ENCODE results near the gene NFYC.

NFYC gene

DNA sequence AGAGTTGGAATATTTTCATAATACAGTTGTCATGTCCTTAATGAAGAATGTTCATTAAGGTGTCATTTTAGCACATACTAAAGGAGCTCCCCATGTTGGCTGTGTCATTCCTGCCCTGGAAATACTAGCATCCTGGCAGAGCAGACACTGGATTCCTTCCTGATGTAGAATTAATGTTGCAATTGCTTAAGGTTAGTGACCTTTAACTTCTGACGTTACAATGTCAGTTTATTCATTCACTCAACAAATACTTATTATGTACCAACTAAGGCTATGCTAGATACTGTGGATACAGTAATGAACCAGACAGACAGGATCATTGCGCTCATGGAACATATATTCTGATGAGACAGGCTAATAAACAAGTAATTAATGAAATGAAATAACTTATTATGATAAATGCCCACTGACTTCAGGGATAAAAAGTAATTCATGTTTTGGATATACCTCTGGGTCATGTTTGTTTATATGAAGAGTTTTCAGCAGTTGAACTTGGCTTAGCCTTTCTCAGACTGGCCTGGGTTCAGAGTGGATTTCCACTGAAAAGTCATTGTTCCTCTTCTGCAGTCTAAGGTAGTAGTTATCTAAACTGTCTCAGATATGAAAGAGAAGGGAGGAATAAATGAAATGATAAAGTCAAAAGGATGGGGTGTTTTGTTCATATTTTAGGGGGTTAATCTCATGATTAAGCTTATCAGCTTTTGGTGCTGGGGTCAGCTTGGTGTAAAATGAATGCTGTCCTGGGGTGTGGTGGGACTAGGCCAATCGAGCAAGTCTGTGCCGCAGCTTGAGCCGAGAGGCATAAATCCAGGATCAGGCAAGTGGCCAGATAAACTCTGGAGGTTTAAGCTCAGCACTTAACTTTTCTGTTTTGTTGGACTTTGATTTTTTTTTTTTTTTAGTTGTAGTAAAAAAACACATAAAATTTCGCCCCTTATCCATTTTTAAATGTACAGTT, 48.8 kb downstream of the NFYC start:
- no peak for DNase-seq

DNA sequence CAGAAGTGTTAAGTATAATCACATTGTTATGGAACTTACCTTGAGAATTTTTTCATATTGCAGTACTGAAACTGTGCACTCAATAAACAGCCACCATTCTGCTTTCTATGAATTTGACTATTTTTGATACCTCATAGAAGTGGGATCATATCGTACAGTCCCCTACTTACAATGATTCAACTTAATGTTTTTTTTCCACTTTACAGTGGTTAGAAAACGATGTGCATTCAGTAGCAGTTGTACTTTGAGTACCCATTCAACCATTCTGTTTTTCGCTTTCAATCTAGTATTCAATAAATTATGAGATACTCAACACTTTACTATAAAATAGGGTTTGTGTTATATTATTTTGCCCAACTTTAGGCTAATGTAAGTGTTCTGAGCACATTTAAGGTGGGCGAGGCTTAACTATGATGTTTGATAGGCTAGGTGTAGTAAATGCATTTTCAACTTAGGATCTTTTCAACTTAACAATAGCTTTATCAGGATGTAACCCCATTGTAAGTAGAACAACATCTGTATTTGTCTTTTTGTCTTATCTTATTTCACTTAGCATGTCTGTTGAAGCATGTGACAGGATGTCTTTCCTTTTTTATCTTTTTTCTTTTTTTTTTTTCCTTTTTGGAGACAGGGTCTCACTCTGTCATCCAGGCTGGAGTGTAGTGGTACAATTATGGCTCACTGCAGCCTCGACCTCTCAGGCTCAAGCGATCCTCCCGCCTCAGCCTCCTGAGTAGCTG, 49.7 kb downstream of the NFYC start:
- DNase-seq: no peak

DNA sequence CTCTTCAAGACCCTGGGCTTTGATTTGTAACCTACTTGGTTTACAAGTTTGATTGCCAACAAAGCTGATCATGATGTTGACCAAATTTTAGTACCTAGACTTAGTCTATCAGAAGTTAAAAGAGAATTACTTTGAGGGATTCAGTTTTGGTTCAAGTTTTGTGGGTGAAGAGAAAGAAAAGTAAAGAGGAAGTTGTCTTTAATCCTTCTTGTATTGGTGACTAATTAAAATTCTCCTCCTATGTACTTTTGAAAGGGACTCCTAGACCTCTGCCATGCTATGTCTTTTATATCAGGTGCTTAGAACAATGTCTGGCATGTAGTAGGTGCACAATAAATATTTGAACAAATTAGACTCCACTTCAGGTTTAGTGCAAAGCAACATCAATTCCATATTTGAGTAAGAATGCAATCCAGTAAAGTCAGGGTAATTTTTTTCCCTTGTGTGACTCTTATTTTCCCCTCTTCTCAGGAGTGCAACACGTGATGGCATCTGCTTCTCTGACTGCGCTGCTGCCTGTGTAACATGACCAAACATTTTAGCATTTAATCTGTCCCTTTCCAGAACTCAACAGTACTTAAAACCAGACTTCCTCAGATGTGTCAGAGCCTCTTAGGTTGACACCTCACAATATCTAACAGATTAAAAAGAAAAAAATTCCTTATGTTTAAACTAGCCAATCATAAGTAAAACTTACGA, 51.0 kb downstream of the NFYC start:
- DNase-seq: no peak

DNA sequence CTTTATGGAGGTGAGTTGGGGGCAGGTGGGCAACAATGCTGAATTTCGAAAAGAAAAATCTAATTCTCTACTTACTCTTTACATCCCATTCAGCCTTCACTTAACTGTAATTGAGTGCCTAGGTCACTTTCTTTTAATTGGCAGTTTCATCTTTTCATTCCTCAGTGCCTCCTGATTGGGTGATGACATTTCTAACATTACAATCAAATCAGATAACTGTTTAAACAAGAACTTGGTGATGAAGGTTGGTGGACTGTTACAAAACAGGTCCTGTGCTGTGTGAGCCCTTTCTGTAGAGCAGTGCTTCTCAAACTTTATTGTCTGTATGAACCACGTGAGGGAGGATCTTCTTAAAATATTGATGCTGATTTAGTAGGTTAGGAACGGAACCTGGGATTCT, 51.9 kb downstream of the NFYC start:
- no peak for DNase-seq

DNA sequence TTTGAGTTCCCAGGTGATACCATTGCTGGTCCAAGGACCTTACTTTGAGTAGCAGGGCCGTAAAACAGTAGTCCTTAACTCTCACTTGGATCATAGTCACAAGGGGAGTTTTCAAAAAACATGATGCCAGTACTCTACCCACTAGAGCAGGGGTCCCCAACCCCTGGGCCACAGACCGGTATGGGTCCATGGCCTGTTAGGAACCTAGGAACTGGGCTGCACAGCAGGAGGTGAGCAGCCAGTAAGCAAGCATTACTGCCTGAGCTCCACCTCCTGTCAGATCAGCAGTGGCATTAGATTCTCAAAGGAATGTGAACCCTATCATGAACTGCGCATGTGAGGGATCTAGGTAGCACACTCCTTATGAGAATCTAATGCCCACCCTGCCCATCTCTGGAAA, 52.4 kb downstream of the NFYC start:
- DNase-seq: no peak

DNA sequence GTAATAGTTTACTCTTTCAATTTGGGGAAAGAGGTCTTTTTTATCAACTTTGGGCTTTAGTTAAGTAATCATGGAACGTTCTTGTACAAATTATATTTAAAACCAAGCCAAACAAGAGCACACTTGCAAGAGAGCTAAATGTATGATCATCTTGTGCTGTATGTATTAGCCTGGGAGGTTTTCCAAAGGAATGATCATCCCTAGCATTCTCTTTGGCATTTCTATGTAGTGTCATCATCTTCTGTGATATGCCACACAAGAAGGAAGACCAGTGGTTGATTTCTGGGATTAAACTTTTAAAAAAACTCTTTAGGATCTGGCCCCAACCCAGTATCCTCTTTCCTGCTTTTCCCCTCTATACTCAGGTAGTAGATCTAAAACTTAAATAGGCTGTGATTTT, 53.7 kb downstream of the NFYC start:
- DNase-seq: no peak

DNA sequence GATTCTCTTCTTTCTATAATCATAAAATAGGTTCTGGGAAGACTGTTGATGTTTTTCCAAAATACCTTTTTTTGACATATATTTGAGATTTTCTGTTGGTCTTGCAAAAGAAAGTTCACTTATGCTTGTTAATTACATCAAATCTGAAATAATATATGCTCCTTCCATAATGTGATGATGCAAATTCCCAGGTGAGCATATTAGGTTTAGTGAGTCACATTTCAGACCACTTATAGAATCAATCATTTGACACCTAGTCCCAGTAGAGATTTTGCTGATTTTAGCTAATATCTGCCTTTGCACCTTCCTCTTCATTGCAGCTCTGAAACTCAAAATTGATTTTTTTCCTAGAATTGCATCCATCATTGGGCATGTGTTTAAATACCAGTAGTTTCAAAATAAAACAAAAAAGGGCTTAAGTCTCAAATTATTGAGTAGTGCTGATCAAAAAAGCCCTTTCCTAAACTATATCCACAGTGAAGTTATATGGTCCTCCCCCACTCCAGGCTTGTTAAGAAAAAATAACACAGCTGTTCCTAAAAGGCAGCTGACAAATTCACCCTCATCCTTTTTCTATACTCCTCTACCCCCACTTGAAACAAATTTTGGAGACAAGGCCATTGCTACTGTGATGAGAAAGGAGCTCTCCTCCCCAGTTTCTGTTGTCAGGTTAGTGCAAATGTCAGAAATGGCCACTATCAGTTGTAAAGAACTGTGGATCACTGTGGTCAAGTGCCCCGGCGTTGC, 55.0 kb downstream of the NFYC start:
- no peak for DNase-seq

DNA sequence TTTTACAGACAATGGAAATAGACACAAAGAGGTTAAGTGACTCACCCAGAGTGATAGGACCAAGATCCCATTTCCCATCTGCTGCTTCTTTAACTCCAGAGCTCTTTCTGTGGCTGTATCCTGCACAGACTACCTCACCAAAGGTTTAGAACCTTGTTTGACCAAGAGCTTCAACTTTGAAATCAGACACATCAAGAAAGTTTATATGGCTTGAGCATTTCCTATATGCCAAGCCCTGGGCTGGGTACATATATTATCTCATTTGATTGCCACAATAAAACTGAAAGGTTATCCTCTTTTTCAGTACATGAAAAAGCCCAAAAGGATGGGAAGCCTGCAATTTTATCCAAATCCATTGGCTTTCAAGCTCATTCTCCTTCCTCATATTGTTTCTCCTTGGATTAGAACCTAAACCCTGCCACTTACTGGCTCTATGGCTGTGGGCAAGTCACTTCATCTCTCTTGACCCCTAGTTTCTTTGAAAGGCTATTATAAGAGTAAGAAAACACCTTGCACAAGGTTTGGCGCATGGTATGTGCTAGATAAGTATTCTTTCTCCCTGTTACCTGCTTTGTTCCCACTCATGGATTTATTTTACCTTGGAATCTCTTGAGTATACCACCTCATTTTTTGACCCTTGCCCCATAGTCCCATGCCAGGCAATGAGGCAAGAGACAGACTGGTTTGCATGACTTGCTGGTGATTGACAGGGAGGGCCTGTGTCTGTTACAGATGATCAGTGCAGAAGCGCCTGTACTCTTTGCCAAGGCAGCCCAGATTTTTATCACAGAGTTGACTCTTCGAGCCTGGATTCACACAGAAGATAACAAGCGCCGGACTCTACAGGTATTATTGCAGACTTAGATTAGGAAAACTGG, 57.6 kb downstream of the NFYC start:
- no peak for DNase-seq

DNA sequence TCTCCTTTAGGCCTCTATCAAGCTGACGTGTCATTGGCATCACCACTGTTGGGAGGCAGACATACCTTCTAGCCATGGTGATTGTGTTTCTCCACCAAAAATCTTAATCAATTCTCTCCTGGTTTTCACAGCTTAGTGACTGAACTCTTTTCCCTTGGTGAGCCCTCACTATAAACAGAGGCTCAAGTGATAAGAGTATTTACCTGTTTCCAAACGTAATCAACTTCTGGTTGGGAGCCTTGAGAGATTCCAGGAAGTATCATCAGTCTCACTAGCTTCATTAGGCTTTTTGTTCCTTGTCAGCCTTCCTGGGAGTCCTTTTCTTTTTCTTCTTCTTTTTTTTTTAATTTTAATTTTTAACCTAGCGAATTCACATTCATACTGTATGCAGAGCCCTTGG, 58.3 kb downstream of the NFYC start:
- no peak for DNase-seq

DNA sequence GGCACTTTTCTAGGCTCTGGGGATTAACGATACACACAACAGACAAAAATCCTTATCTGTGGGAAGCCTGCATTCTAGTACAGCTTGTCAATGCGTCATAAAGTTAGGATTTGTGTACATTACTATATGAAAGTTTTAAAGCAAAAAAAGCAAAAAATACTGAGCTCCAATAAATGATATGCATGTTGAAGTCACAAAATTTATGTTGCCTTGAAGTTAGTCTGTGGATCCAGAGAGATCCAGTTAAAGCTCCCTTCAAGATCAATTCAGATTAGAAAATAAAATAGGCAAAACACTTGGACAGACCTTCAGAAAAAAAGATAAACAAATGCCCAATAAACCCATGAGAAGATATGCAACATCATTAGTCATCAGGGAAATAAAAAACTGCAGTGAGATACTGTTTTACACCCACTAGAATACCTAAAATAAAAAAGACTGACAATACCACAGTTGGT, 59.0 kb downstream of the NFYC start:
- no peak for DNase-seq

DNA sequence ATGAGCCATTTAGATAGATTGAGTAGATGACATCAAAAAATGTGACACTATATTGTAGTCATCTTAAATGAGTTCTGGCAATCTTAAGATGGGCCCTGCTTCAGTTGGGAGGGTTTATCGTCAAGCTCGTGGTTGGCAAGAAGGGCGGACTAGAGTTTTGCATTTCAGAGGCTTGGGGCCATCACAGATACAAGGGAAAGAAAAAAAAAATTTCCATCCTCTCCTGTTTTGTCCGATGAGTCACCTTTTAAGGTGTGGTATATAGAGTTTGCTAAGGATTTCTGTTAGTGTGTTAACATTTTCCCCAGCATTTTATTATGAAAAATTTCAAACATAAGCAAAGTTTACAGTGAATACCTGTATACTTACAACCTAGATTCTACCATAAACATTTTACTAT, 60.3 kb downstream of the NFYC start:
- no peak for DNase-seq

DNA sequence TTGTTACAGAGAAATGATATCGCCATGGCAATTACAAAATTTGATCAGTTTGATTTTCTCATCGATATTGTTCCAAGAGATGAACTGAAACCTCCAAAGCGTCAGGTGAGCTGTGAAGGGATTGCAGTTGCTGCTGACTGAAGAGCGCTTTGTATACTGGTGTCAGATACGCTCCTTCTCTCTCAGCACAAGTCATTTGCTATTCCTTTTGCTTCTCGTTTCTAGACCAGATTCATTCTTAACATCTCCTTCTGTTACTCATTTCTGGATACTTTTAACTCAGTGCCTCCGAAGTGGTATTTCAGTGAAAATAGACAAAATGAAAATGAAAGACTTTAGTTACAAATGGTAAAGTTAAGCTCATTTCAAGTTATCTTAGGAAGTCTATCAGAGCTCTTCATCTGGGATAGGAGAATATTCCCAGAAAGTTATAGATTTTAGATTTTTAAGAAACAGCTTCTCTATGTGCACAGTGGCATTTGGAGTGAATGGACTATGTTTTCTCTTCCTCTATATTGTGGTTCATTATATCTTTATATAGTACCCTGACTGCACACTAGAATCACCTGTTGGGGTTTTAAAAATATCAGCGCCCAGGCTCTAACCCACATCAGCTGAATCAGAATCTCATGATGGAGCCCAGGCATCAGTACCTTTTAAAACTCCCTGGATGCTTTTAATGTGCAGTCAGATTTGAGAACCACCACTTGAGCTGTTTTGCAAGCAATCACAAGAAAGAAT, 61.8 kb downstream of the NFYC start:
- DNase-seq: no peak

DNA sequence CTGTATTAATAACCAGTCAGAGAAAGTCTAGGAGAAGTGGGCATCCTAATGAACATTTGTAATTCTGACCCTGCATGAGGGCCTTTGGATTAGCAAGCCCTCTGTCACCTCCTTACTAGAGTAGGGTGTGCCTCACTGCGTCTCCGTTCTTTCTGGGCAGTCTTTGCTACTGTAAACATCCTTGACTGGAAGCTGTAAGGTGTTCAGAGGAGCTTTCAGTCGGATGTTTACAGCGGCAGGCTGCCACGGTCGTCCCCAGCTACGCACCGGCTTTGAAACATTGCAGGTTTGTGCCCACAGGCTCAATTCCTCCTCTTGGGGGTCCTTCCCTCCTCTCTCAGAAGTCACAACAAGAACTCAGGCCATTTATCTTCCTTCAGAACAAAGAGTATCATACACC, 62.7 kb downstream of the NFYC start:
- DNase-seq: no peak

DNA sequence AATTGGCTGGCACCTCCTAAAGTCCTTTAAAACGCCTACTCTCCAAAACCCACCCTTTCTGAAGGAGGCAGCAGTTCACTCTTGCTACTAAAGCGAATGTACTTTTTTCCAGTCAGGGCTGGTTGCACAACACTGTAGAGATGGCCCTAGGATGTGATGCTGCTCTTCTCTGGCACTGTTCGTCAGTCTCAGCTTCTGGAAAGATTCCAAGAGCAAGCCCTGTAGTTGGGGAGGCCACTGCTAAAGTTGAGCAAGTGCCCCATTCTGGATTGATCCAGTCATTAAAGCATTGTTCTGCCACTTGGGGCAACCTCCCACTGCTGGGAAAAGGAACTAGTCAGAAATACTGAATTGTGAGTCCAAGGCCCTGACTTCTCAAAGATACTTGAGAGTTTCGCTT, 63.6 kb downstream of the NFYC start:
- DNase-seq: no peak

DNA sequence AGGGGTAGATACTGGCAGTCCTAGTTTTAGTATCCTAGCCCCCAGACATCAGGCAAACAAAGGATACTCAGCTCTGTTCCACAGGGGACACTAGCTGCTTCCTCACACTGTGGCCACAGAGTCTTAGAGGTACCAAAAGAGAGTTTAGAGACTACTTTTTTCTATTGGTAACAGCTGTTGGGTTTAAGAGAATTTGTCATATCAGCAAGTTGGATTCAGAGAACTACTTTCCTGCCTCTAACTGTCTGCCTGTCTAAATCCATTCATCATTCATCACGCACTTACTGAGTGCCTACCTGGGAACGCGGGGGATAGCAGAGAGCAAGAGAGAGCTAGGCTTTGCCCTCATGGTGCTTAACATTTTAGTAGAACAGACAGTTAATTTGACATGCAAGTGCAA, 65.0 kb downstream of the NFYC start:
- no peak for DNase-seq

DNA sequence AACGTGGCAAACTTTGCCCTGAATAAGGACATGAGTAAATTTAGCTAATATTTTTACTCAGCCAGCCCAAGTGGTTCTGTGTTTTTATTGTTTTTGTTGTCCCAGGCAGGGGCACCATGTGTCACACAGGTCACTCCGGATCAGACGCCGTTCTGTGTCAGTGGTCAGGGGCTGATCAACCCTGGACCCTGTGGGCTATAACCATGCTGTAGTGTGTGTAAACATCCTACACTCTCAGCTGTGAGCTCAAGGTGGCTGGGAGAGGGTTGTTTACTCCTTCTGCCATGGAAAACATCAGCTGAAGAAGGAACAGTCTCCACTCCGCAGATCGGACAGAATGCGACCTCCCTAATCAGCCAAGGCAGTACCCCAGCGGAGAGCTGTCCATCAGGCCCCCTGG, 65.6 kb downstream of the NFYC start:
- no peak for DNase-seq

DNA sequence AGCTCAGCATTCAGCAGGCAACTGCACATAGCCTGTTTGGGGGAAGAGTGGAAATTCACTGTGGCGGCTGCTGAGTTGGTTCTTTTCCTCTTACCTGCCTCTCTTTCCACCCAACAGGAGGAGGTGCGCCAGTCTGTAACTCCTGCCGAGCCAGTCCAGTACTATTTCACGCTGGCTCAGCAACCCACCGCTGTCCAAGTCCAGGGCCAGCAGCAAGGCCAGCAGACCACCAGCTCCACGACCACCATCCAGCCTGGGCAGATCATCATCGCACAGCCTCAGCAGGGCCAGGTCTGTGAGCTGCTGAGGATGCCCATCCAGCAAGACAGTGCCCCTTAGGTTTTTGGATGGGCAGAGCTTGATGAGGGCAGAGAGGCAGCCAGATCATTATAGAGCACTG, 66.5 kb downstream of the NFYC start:
- DNase-seq: no peak

DNA sequence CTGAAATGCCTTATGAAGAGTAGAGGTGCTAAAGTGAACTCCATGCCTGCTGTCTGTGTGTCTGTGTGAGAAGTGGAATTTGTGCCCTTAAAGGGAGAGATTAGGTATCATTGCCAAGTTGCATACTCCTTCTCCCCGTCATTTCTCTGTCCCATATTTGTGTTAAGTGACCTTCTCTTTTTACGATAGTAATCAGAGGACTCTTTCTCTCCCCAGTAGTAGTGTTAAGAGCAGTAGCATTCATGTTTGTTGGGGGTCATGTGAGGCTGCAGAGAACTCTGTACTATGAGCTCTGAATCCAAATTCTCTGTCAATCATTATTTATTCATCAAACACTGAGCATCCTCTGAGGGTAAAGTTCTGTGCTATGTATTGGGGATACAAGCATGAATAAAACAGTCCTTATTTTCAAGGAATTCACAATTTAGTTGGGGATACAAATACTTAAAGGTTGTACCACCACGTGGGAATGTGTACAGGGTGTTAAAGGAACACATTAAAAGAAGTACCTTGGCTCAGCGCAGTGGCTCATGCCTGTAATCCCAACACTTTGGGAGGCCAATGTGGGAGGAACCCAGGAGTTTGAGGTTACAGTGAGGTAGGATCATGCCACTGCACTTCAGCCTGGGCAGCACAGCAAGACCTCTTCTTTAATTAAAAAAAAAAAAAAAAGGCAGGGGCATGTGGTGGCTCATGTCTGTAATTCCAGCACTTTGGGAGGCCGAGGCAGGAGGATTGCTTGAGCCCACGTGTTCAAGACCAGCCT, 67.3 kb downstream of the NFYC start:
- DNase-seq: no peak

DNA sequence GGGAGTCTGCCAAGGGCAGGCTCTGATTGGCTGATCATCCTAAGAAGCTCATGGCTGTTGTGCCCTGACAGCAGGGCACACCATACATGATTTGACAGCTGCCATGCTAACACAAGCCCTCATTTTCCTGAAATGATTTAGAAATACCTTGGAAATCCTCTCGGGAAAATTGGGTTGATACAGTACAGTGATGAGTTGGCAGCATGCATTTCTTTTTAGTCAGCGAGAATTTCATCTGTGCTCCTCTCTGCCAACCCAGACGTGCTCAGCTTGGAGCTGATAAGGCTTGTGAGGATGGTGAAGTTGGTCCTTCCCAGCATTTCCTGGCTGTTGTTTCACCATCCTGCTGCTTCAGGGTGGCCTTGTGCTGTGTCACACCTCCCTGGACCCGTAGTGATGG, 69.5 kb downstream of the NFYC start:
- DNase-seq: no peak
